GM12878 (cell line): ENCODE data around the gene CCDC14.

Source experiments
- GABPA ChIP-seq: IDR thresholded peaks from 2 replicates; pipeline ENCODE4 v1.6.1; 2014; ENCODE audit warnings: antibody characterized with exemption, low read depth, mild to moderate bottlenecking, inconsistent platforms
- NR2C1 ChIP-seq: fragments of 450-650 bp; IDR thresholded peaks from 2 replicates; pipeline ENCODE4 v1.6.1; 2017; ENCODE audit warnings: antibody characterized with exemption, mild to moderate bottlenecking, moderate library complexity
- POLR2A ChIP-seq: IDR thresholded peaks from 2 replicates; pipeline ENCODE4 v1.6.1; 2011; ENCODE audit warnings: low read depth, mild to moderate bottlenecking, low read length
- POLR2AphosphoS5 ChIP-seq: IDR thresholded peaks from 2 replicates; pipeline ENCODE4 v1.6.1; 2011; ENCODE audit warnings: mild to moderate bottlenecking, low read length, inconsistent platforms
- RBBP5 ChIP-seq: fragments of 200-600 bp; sonication (generic); conservative IDR thresholded peaks from 2 replicates; pipeline ENCODE4 v1.6.1; 2016
- SUPT20H ChIP-seq: IDR thresholded peaks from 2 replicates; pipeline ENCODE4 v1.6.1; 2011; ENCODE audit warnings: low read depth, mild to moderate bottlenecking, low read length, moderate library complexity, borderline replicate concordance; ENCODE audit not compliant: control insufficient read depth
- TF ChIP-seq, protein P1 (sequence below): fragments of 450-650 bp; IDR thresholded peaks from 2 replicates; pipeline ENCODE4 v1.6.1; 2017; ENCODE audit warnings: mild to moderate bottlenecking
- TF ChIP-seq, protein P2 (sequence below), 3 experiments: IDR thresholded peaks in 2 of 3; conservative IDR thresholded peaks in 1 of 3; 2 replicates each; pipeline ENCODE4 v1.5.1; 2011; ENCODE audit warnings: low read depth in 3 of 3, low read length in 3 of 3, mild to moderate bottlenecking in 3 of 3, control low read depth in 2 of 3, moderate library complexity in 2 of 3, inconsistent platforms in 1 of 3, mixed read lengths in 1 of 3; ENCODE audit not compliant: control insufficient read depth in 2 of 3, insufficient read depth in 1 of 3; ENCODE audit errors: extremely low read depth in 1 of 3

- TF ChIP-seq POLR2AphosphoS5 (no peak), GABPA (no peak), SUPT20H (no peak), RBBP5 (no peak), POLR2A (no peak), NR2C1 (no peak)
- TF ChIP-seq, protein P1, sequence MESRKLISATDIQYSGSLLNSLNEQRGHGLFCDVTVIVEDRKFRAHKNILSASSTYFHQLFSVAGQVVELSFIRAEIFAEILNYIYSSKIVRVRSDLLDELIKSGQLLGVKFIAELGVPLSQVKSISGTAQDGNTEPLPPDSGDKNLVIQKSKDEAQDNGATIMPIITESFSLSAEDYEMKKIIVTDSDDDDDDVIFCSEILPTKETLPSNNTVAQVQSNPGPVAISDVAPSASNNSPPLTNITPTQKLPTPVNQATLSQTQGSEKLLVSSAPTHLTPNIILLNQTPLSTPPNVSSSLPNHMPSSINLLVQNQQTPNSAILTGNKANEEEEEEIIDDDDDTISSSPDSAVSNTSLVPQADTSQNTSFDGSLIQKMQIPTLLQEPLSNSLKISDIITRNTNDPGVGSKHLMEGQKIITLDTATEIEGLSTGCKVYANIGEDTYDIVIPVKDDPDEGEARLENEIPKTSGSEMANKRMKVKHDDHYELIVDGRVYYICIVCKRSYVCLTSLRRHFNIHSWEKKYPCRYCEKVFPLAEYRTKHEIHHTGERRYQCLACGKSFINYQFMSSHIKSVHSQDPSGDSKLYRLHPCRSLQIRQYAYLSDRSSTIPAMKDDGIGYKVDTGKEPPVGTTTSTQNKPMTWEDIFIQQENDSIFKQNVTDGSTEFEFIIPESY: no peak
- TF ChIP-seq, protein P2, sequence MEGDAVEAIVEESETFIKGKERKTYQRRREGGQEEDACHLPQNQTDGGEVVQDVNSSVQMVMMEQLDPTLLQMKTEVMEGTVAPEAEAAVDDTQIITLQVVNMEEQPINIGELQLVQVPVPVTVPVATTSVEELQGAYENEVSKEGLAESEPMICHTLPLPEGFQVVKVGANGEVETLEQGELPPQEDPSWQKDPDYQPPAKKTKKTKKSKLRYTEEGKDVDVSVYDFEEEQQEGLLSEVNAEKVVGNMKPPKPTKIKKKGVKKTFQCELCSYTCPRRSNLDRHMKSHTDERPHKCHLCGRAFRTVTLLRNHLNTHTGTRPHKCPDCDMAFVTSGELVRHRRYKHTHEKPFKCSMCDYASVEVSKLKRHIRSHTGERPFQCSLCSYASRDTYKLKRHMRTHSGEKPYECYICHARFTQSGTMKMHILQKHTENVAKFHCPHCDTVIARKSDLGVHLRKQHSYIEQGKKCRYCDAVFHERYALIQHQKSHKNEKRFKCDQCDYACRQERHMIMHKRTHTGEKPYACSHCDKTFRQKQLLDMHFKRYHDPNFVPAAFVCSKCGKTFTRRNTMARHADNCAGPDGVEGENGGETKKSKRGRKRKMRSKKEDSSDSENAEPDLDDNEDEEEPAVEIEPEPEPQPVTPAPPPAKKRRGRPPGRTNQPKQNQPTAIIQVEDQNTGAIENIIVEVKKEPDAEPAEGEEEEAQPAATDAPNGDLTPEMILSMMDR (IDR thresholded peaks at IDR 0.05 in 2 of 3, conservative IDR thresholded peaks at IDR 0.05 in 1 of 3; ENCODE audit: control insufficient read depth in 2 of 3, extremely low read depth in 1 of 3, insufficient read depth in 1 of 3, low read depth in 3 of 3, low read length in 3 of 3): no peak
These were observed 26.8 kb downstream of the CCDC14 start for GRCh38 chr3:123934250-123934649.
